RCC 7860 (cell line): ENCODE measurements around the gene ADGRD1.

ENCODE experiments used
- DNase-seq: peaks from one replicate; pipeline ENCODE4 v3.0.0-alpha.2; 2015; ENCODE audit warnings: low spot score
- FAIRE-seq: peaks from 2 replicates; lab custom pipeline; 2012; peaks lifted over from hg19 to GRCh38; lab: Jason Lieb, UNC

ADGRD1 gene

GRCh38 chr12:131130311-131130911 is 176.7 kb downstream of the ADGRD1 start:
- FAIRE-seq (no peak), DNase-seq (no peak)

GRCh38 chr12:131131077-131131807 is 177.5 kb downstream of the ADGRD1 start:
- FAIRE-seq (no peak), DNase-seq (no peak)

GRCh38 chr12:131131808-131132117 is 178.1 kb downstream of the ADGRD1 start:
- FAIRE-seq (no peak), DNase-seq (no peak)

GRCh38 chr12:131132118-131132892 is 178.6 kb downstream of the ADGRD1 start:
- no peak for FAIRE-seq

GRCh38 chr12:131133015-131133905 is 179.6 kb downstream of the ADGRD1 start:
- FAIRE-seq (no peak), DNase-seq (no peak)

More at GRCh38 chr12:131132118-131132892, 178.6 kb downstream of the ADGRD1 start:
- no peak for DNase-seq

GRCh38 chr12:131133994-131134393 is 180.3 kb downstream of the ADGRD1 start:
- FAIRE-seq = no peak
- no peak for DNase-seq

- no peak for FAIRE-seq
- DNase-seq = no peak
These were observed 181.0 kb downstream of the ADGRD1 start for GRCh38 chr12:131134523-131135310.

GRCh38 chr12:131135311-131135785 is 181.6 kb downstream of the ADGRD1 start:
- no peak for FAIRE-seq
- DNase-seq = no peak

- DNase-seq (no peak), FAIRE-seq (no peak)
These were observed 182.3 kb downstream of the ADGRD1 start for GRCh38 chr12:131135786-131136538.

- no peak for FAIRE-seq
- no peak for DNase-seq
These were observed 182.8 kb downstream of the ADGRD1 start for GRCh38 chr12:131136539-131136872.

GRCh38 chr12:131137009-131137835 is 183.5 kb downstream of the ADGRD1 start:
- no peak for FAIRE-seq
- DNase-seq = no peak

GRCh38 chr12:131137836-131138637 is 184.3 kb downstream of the ADGRD1 start:
- DNase-seq = no peak
- FAIRE-seq = no peak

GRCh38 chr12:131138638-131139362 is 185.1 kb downstream of the ADGRD1 start:
- no peak for FAIRE-seq
- DNase-seq = no peak

GRCh38 chr12:131139363-131140068 is 185.8 kb downstream of the ADGRD1 start:
- DNase-seq = no peak
- FAIRE-seq = no peak

GRCh38 chr12:131140069-131140435 is 186.3 kb downstream of the ADGRD1 start:
- FAIRE-seq = no peak
- no peak for DNase-seq

- DNase-seq (no peak), FAIRE-seq (no peak)
These were observed 187.0 kb downstream of the ADGRD1 start for GRCh38 chr12:131140697-131141096.

GRCh38 chr12:131141514-131141913 is 187.8 kb downstream of the ADGRD1 start:
- DNase-seq = no peak
- no peak for FAIRE-seq
